Ishikawa (cell line): ENCODE data around the gene NUP58.

ENCODE experiments used
- CEBPB ChIP-seq: IDR thresholded peaks from 2 replicates; pipeline ENCODE4 v1.6.1; 2012
- CREB1 ChIP-seq: IDR thresholded peaks from 2 replicates; pipeline ENCODE4 v1.6.1; 2012; ENCODE audit warnings: low read depth
- EGR1 ChIP-seq: IDR thresholded peaks from 2 replicates; pipeline ENCODE4 v1.6.1; 2012
- EP300 ChIP-seq: IDR thresholded peaks from 2 replicates; pipeline ENCODE4 v1.6.1; 2012; ENCODE audit warnings: borderline replicate concordance
- FOXM1 ChIP-seq: IDR thresholded peaks from 2 replicates; pipeline ENCODE4 v1.6.1; 2012; ENCODE audit warnings: low read depth, borderline replicate concordance
- NFIC ChIP-seq: IDR thresholded peaks from 2 replicates; pipeline ENCODE4 v1.6.1; 2012
- RAD21 ChIP-seq: IDR thresholded peaks from 2 replicates; pipeline ENCODE4 v1.6.1; 2012; ENCODE audit warnings: low read depth
- TAF1 ChIP-seq: IDR thresholded peaks from 2 replicates; pipeline ENCODE4 v1.6.1; 2012; ENCODE audit warnings: low read depth, mild to moderate bottlenecking
- TCF12 ChIP-seq: IDR thresholded peaks from 2 replicates; pipeline ENCODE4 v1.6.1; 2012; ENCODE audit warnings: low read depth
- TEAD4 ChIP-seq: IDR thresholded peaks from 2 replicates; pipeline ENCODE4 v1.6.1; 2012
- YY1 ChIP-seq: IDR thresholded peaks from 2 replicates; pipeline ENCODE4 v1.6.1; 2012; ENCODE audit warnings: low read depth
- ZBTB7A ChIP-seq: IDR thresholded peaks from 2 replicates; pipeline ENCODE4 v1.6.1; 2012; ENCODE audit warnings: low read depth
- TF ChIP-seq, protein P1 (sequence below): IDR thresholded peaks from 2 replicates; pipeline ENCODE4 v1.6.1; 2012
- TF ChIP-seq, protein P2 (sequence below): IDR thresholded peaks from 2 replicates; pipeline ENCODE4 v1.6.1; 2012; ENCODE audit warnings: low read depth, mild to moderate bottlenecking
- TF ChIP-seq, protein P3 (sequence below): IDR thresholded peaks from 2 replicates; pipeline ENCODE4 v1.6.1; 2012

Gene NUP58

DNA sequence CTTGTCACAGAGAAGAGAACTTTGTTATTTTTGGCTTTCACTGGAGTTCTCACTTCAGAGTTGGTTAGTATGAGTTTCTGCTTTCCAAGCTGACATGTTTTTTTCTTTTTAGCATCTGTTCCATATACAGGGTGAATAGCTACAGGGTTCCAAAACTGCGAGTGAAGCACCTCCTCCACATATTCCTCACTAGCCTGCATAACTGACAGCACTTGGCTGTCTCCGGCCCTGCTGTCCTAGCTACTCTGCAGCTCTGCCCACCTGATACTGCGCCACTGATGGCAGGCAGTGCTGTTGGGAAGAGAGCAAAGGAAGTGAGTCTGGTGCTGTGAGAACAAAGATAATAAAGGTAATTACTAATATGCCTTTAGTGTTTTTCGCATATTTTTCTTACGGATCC, 77.1 kb downstream of the NUP58 start:
- TF ChIP-seq TAF1 (no peak), TEAD4 (no peak), FOXM1 (no peak), EP300 (no peak), EGR1 (no peak), CREB1 (no peak), ZBTB7A (no peak), CEBPB (no peak), NFIC (no peak), TCF12 (no peak), YY1 (no peak), RAD21 (no peak)
- TF ChIP-seq, protein P1, sequence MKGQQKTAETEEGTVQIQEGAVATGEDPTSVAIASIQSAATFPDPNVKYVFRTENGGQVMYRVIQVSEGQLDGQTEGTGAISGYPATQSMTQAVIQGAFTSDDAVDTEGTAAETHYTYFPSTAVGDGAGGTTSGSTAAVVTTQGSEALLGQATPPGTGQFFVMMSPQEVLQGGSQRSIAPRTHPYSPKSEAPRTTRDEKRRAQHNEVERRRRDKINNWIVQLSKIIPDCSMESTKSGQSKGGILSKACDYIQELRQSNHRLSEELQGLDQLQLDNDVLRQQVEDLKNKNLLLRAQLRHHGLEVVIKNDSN: no peak
- TF ChIP-seq, protein P2, sequence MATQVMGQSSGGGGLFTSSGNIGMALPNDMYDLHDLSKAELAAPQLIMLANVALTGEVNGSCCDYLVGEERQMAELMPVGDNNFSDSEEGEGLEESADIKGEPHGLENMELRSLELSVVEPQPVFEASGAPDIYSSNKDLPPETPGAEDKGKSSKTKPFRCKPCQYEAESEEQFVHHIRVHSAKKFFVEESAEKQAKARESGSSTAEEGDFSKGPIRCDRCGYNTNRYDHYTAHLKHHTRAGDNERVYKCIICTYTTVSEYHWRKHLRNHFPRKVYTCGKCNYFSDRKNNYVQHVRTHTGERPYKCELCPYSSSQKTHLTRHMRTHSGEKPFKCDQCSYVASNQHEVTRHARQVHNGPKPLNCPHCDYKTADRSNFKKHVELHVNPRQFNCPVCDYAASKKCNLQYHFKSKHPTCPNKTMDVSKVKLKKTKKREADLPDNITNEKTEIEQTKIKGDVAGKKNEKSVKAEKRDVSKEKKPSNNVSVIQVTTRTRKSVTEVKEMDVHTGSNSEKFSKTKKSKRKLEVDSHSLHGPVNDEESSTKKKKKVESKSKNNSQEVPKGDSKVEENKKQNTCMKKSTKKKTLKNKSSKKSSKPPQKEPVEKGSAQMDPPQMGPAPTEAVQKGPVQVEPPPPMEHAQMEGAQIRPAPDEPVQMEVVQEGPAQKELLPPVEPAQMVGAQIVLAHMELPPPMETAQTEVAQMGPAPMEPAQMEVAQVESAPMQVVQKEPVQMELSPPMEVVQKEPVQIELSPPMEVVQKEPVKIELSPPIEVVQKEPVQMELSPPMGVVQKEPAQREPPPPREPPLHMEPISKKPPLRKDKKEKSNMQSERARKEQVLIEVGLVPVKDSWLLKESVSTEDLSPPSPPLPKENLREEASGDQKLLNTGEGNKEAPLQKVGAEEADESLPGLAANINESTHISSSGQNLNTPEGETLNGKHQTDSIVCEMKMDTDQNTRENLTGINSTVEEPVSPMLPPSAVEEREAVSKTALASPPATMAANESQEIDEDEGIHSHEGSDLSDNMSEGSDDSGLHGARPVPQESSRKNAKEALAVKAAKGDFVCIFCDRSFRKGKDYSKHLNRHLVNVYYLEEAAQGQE: no peak
- TF ChIP-seq, protein P3, sequence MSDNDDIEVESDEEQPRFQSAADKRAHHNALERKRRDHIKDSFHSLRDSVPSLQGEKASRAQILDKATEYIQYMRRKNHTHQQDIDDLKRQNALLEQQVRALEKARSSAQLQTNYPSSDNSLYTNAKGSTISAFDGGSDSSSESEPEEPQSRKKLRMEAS: no peak

DNA sequence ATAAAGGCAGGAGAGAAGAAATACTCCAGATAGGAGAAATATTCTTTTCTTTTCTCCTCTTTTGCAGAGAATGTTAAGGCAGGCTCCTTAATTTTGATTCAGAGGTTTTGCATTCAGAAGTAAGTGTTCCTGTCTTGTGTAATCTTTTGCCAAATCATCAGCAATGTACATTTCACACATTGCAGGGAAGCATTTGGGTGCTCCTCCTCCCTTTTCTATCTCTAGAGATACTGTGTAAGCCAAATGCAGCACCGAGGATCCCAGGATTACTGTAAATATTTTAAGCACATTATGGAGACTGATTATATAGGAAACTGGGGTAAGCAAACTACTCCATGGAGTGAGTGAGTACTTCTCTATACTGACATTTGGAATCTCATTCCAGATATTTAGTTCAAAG, 77.6 kb downstream of the NUP58 start:
- TF ChIP-seq, protein P2: no peak

DNA sequence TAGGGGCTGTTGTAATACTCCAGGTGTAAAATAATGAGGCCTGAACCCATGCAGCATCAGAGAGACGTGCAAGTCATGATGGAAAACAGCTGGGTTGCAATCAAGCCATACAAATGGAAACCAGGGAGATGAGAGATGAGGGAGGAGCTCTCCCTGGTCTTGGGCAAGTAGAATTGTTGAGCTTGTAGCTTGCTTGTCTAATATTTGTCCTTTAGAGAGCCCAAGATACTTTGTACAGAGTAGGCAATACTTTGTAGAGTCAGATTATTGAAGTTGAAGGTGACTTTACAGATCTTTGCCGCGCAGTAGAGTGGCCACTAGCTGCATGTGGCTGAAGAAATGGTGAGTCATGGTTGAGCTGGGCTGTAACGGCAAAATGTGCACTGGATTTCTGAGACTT, 78.7 kb downstream of the NUP58 start:
- TF ChIP-seq RAD21: no peak
- TF ChIP-seq FOXM1: no peak

DNA sequence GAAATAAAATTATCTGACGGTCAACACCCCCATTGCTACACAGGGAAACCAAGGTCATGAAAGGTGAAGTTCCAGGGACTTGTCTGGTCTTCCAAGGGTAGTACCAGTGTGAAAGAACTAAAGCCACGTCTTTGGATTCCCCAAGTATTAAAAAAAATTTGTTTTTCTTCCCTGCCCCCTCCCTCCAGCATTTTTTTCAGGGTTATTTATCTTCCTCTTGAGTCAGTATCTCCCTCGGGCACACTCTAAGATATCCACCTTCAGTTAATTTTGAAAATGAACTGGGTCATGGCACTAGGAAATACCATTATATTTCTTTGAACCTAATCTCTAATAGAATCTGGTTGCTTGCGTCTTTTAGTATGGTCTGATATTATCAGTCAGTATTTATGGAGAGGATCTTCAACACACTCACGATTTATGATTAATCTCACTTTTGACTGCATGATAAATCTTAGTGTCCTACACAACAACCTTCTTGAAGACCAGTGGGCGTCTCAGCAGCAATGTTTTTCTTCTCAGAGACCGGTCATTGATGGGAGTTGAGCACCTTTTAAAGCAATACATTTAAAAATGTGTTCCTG, 79.4 kb downstream of the NUP58 start:
- TF ChIP-seq EP300 (no peak), RAD21 (no peak), EGR1 (no peak), CEBPB (no peak), YY1 (no peak), CREB1 (no peak), TCF12 (no peak), TEAD4 (no peak), NFIC (no peak), FOXM1 (no peak), TAF1 (no peak)
- TF ChIP-seq, protein P3: no peak
- TF ChIP-seq, protein P1: no peak

DNA sequence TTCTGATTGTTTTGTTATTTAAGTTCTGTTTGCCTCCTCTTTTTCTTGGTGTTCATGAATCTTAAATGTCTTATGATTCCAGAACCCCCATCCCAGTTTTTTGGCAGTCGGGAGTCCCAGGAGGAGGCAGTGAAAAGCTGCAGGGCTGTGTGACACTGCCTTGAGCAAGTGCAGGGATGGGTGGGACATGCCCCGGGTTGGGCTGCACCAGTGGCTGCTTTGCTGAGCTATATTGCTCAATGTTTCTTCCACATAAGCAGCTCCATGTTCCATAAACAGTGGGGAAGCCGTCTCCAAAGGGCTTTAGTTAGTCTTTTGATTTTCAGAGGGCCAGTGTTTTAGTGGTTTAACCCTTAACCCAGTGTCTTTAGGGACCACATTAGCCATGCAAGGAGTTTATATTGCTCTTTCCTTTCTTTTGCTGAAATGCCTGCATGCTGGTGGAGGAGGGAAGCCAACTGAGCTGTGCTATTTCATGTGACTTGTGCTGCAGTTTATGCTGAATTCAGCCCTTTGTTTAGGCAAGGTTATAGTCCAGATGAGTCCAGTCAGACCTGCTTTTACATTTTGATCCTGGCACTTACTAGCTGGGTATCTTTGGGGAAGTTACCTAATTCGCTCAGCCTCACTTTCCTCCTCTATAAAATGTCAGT, 83.5 kb downstream of the NUP58 start:
- TF ChIP-seq, protein P3: no peak
- TF ChIP-seq CREB1: no peak
- no peak for TF ChIP-seq YY1
- no peak for TF ChIP-seq RAD21
- no peak for TF ChIP-seq CEBPB
- TF ChIP-seq, protein P1: no peak
- no peak for TF ChIP-seq EGR1
- no peak for TF ChIP-seq TAF1
- TF ChIP-seq NFIC: no peak
- no peak for TF ChIP-seq TEAD4
- TF ChIP-seq, protein P2: no peak
- TF ChIP-seq EP300: no peak
- TF ChIP-seq TCF12: no peak
- TF ChIP-seq FOXM1: no peak
- TF ChIP-seq ZBTB7A: no peak
